ENCODE measurements around the gene AK5. TPM values are rescaled to one million over a fixed set of nuclear protein-coding genes. Genes with fewer than 3 reads are reported as not detected.

The AK5 gene, protein sequence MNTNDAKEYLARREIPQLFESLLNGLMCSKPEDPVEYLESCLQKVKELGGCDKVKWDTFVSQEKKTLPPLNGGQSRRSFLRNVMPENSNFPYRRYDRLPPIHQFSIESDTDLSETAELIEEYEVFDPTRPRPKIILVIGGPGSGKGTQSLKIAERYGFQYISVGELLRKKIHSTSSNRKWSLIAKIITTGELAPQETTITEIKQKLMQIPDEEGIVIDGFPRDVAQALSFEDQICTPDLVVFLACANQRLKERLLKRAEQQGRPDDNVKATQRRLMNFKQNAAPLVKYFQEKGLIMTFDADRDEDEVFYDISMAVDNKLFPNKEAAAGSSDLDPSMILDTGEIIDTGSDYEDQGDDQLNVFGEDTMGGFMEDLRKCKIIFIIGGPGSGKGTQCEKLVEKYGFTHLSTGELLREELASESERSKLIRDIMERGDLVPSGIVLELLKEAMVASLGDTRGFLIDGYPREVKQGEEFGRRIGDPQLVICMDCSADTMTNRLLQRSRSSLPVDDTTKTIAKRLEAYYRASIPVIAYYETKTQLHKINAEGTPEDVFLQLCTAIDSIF
- total RNA-seq (10 to 100 TPM; 28.7 to 40.4 TPM), polyA plus RNA-seq (ENCODE audit: insufficient read depth, low read depth, low replicate concordance) (28.0 TPM)
- long read RNA-seq, donor 1, transcript AK5-208 (3 exons, 556 nt): major isoform, 10 of 11 reads
- long read RNA-seq, donor 1, partial matches to known transcripts: 0 of 11 reads
- long read RNA-seq, donor 1, other reads (novel, unspliced or antisense): 0 of 11 reads
- long read RNA-seq, donor 2, transcript AK5-208 (3 exons, 556 nt): major isoform, 9 of 9 reads
- long read RNA-seq, donor 2, partial matches to known transcripts: 0 of 9 reads
- long read RNA-seq, donor 2, other reads (novel, unspliced or antisense): 0 of 9 reads

DNA sequence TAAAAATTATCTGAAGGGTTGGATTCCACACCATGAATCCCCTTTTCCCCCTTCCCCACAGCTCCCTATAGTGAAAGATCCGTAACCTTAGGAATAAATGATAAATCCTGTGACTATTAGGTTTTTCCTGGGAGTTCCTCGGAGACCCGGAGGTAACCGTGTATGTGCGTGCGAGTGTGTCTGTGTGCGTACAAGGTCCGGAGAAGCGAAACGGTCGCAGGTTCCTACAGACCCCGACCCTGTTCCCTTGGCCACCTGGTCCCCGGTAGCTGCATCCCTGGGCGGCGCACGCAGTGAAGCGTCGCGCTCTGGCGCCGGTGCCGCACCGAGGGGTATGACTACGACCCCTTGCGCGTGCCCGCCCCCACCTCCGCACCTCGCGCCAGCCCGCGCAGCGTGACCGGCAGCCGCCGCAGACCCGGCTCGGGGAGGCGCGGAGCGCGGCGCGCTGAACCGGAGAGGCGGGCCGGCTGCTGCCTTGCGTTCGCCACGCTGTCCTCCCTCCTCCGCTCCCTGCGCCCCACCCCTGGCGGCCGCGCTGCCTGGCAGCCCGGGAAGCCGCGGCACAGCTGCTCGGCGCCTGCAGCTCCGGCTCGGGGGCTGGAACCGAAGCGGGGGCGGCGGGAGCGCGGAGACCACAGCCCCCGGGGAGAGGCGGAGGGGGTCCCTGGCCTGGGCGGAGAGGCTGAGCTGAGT, at the start of gene AK5:
TSS of gene AK5 (plus strand) at position 529 of the 696 bp plus-strand sequence. CDS start 295 bp downstream, outside the sequence.
- H3K27me3 ChIP-seq: no peaks in the 10 kb centered on the region
- H3K36me3 ChIP-seq (ENCODE audit: low read depth, missing control alignments): no peaks in the 10 kb centered on the region

DNA sequence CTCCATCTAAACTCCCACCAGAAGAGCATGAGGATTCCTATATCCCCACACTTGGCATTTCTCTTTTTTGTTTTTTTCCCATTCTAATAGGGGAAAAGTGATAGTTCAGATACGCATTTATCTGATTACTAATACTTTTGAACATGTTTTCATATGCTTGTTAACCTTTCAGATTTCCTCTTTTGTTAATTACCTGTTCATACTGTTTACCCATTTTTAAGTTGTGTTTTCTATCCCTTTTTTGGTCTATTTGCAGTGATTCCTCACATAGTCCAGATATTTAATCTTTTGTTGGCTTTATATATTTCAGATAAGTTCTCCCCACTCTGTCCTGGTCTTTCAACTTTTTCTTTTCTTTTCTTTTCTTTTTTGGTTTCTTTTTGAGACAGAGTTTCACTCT, 49.0 kb upstream of the AK5 start:
- intact Hi-C loops (cut with DNase I; ENCODE audit: low total_unique reads): no loop called here
- 96 to 100% methylated on average over 1 of the region's 1 CpG for WGBS, 2 donors
- DNase-seq: no peak
- Histone ChIP-seq H3K36me3 (ENCODE audit: low read depth, missing control alignments) (no peaks in the 10 kb centered on the region), H3K27ac (no peak overlapping the region), H3K4me3 (no peak overlapping the region), H3K4me1 (no peaks in the 10 kb centered on the region), H3K9me3 (no peaks in the 10 kb centered on the region), H3K27me3 (no peaks in the 10 kb centered on the region)
- TF ChIP-seq, protein P1, sequence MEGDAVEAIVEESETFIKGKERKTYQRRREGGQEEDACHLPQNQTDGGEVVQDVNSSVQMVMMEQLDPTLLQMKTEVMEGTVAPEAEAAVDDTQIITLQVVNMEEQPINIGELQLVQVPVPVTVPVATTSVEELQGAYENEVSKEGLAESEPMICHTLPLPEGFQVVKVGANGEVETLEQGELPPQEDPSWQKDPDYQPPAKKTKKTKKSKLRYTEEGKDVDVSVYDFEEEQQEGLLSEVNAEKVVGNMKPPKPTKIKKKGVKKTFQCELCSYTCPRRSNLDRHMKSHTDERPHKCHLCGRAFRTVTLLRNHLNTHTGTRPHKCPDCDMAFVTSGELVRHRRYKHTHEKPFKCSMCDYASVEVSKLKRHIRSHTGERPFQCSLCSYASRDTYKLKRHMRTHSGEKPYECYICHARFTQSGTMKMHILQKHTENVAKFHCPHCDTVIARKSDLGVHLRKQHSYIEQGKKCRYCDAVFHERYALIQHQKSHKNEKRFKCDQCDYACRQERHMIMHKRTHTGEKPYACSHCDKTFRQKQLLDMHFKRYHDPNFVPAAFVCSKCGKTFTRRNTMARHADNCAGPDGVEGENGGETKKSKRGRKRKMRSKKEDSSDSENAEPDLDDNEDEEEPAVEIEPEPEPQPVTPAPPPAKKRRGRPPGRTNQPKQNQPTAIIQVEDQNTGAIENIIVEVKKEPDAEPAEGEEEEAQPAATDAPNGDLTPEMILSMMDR (IDR thresholded peaks at IDR 0.05): no peak
- no peak for TF ChIP-seq POLR2A (IDR thresholded peaks at IDR 0.05)

More for the DNA sequence above, at the start of gene AK5:
- Histone ChIP-seq H3K4me1 (peaks cover 10% of the 10 kb centered on the region), H3K27ac (no peak within 1 kb of the TSS), H3K9me3 (no peaks in the 10 kb centered on the region), H3K4me3 (peak within 1 kb of the TSS; percentile 54 to 67)
- 3 to 10% methylated on average over 12 to 55 of the region's 71 CpGs for WGBS, 2 donors
- DNase-seq: peak; percentile 32
- intact Hi-C loops (cut with DNase I; ENCODE audit: low total_unique reads): no loop called here
- TF ChIP-seq, protein P1 (IDR thresholded peaks at IDR 0.05): no peak
- no peak for TF ChIP-seq POLR2A (IDR thresholded peaks at IDR 0.05)

DNA sequence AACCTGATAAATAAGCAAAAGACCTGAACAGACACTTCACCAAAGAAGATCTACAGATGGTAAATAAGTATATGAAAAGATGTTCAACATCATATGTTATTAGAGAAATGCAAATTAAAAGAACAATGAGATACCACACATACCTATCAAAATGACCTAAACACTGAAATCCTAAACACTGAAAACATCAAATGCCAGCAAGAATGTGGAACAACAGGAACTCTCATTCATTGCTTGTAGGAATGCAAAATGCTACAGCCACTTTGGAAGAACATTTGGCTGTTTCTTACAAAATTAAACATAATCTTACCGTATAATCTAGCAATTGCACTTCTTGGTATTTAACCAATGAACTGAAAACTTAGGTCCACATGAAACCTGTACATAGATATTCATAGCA, 47.7 kb upstream of the AK5 start:
- intact Hi-C loops (cut with DNase I; ENCODE audit: low total_unique reads): no loop called here
- TF ChIP-seq, protein P1 (IDR thresholded peaks at IDR 0.05): no peak
- TF ChIP-seq POLR2A (IDR thresholded peaks at IDR 0.05): no peak
- no peaks in the 10 kb centered on the region for H3K27me3 ChIP-seq
- 91 to 94% methylated on average over 1 of the region's 1 CpG for WGBS, 2 donors
- no peaks in the 10 kb centered on the region for H3K9me3 ChIP-seq
- no peak overlapping the region for H3K27ac ChIP-seq
- no peak for DNase-seq
- no peaks in the 10 kb centered on the region for H3K4me1 ChIP-seq
- no peak overlapping the region for H3K4me3 ChIP-seq
- H3K36me3 ChIP-seq (ENCODE audit: low read depth, missing control alignments): no peaks in the 10 kb centered on the region

DNA sequence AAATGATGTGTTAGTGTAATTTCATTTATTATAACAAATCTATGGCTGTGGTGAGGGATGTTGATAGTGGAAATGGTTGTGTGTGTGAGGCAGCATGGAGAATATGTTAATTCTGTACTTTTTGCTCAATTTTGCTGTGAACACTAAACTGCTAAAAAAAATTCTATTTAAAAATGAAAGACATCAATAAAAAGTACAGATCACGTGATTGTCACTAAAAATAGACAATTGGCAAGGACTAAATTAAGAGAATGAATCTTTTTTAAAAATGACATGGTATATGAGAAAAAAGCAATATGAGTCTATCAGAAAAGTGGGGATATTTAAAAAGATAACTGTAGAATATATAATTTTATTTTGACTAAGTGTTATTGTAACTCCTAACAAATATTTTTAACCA, 46.9 kb upstream of the AK5 start:
- no peak overlapping the region for H3K27ac ChIP-seq
- H3K27me3 ChIP-seq: no peaks in the 10 kb centered on the region
- TF ChIP-seq, protein P1 (IDR thresholded peaks at IDR 0.05): no peak
- no peak for TF ChIP-seq POLR2A (IDR thresholded peaks at IDR 0.05)
- H3K36me3 ChIP-seq (ENCODE audit: low read depth, missing control alignments): no peaks in the 10 kb centered on the region
- intact Hi-C loops (cut with DNase I; ENCODE audit: low total_unique reads): no loop called here
- DNase-seq: no peak
- WGBS, 2 donors: 66 to 77% methylated on average over 1 of the region's 1 CpG
- H3K4me3 ChIP-seq: no peak overlapping the region
- H3K4me1 ChIP-seq: no peaks in the 10 kb centered on the region
- no peaks in the 10 kb centered on the region for H3K9me3 ChIP-seq
